T-cell (primary cell): ENCODE measurements around the gene SNRNP35. TPM values are rescaled to one million over a fixed set of nuclear protein-coding genes. Genes with fewer than 3 reads are reported as not detected.
"Not testable (repeated sequence)": the region's sequence is repeated elsewhere in the genome, so short reads cannot be mapped to it uniquely, and the experiment has no call there.

Source experiments
- ATAC-seq, 4 experiments: fragments of 200-7000 bp in 3 of 4; fragments of 150-1000 bp in 1 of 4; cut with Tn5 transposase; replicated peaks in 1 of 4; 1 replicate in 3 of 4; 2 replicates in 1 of 4; pipeline ENCODE4 v1.10.0; 2021; ENCODE audit warnings: moderate library complexity in 3 of 4, mild to moderate bottlenecking in 2 of 4, moderate number of reproducible peaks in 1 of 4
- CTCF ChIA-PET, 2 donors: fragments of 300-600 bp; sonication (Branson Sonifier 250); formaldehyde crosslinking; loops; one replicate each; lab custom pipeline; 2022; ENCODE audit warnings: antibody characterized with exemption in 2 of 2; lab: Charles Lee
- POLR2A ChIA-PET, 2 donors: fragments of 300-600 bp; sonication (Branson Sonifier 250); formaldehyde crosslinking; loops; one replicate each; lab custom pipeline; 2022; ENCODE audit warnings: antibody characterized with exemption in 2 of 2; lab: Charles Lee
- DNase-seq, 35 experiments: peaks; one replicate each; pipeline versions ENCODE4 v3.0.0 to v3.0.0-alpha.2; 2013 to 2023
- H3K27ac ChIP-seq: one replicate; pipeline ENCODE4 v1.5.1; 2013; ENCODE audit warnings: low read length
- H3K27me3 ChIP-seq, 2 experiments: replicated peaks in 1 of 2; 1 replicate in 1 of 2; 2 replicates in 1 of 2; pipeline versions ENCODE4 v1.6.1 to v1.7.0; 2013; ENCODE audit warnings: low read length in 1 of 2, mixed read lengths in 1 of 2; ENCODE audit not compliant: control insufficient read depth in 2 of 2, insufficient read depth in 2 of 2; ENCODE audit errors: extremely low read depth in 1 of 2
- H3K36me3 ChIP-seq, 2 donors: 1 replicate in 1 of 2; 2 replicates in 1 of 2; pipeline versions ENCODE4 v1.6.1 to v1.7.0; 2013; ENCODE audit warnings: low read length in 1 of 2; ENCODE audit not compliant: control insufficient read depth in 2 of 2, insufficient read depth in 1 of 2; ENCODE audit errors: extremely low read depth in 1 of 2
- H3K4me1 ChIP-seq, 2 experiments: 1 replicate in 1 of 2; 2 replicates in 1 of 2; pipeline versions ENCODE4 v1.6.1 to v1.7.0; 2013; ENCODE audit warnings: low read length in 2 of 2, mixed read lengths in 1 of 2; ENCODE audit not compliant: insufficient read depth in 2 of 2, control insufficient read depth in 1 of 2; ENCODE audit errors: extremely low read depth in 1 of 2
- H3K4me3 ChIP-seq, 2 donors: 1 replicate in 1 of 2; 2 replicates in 1 of 2; pipeline versions ENCODE4 v1.5.1 to v1.7.0; 2013; ENCODE audit warnings: mild to moderate bottlenecking in 2 of 2, low read length in 1 of 2, moderate library complexity in 1 of 2; ENCODE audit not compliant: control insufficient read depth in 1 of 2; ENCODE audit errors: extremely low read depth in 1 of 2
- H3K9me3 ChIP-seq: 2 replicates; pipeline ENCODE4 v1.7.0; 2013
- H3K27ac Mint-ChIP-seq, 2 donors: one replicate each; pipeline ENCODE4 v1.8.0; 2020 to 2021; ENCODE audit warnings: mild to moderate bottlenecking in 2 of 2, mixed read lengths in 2 of 2
- H3K27me3 Mint-ChIP-seq, 2 donors: one replicate each; pipeline ENCODE4 v1.8.0; 2021 to 2022; ENCODE audit warnings: mixed read lengths in 2 of 2
- H3K36me3 Mint-ChIP-seq: one replicate; pipeline ENCODE4 v1.8.0; 2021; ENCODE audit warnings: mixed read lengths
- H3K4me1 Mint-ChIP-seq, 3 donors: one replicate each; pipeline ENCODE4 v1.8.0; 2020 to 2022; ENCODE audit warnings: mixed read lengths in 3 of 3, mild to moderate bottlenecking in 1 of 3
- H3K4me3 Mint-ChIP-seq, 3 donors: one replicate each; pipeline ENCODE4 v1.8.0; 2020 to 2022; ENCODE audit warnings: mild to moderate bottlenecking in 3 of 3, mixed read lengths in 3 of 3, moderate library complexity in 3 of 3
- H3K9me3 Mint-ChIP-seq, 3 donors: one replicate each; pipeline ENCODE4 v1.8.0; 2020 to 2022; ENCODE audit warnings: mixed read lengths in 3 of 3
- WGBS: methylation state at CpG from one replicate; pipeline ENCODE4 v1.1.5; 2013; ENCODE audit warnings: missing lambda C conversion rate; ENCODE audit not compliant: insufficient coverage; 5-methylcytosine and 5-hydroxymethylcytosine counted together
- total RNA-seq, 35 experiments: library from RNA in 6 of 35; stranded (reverse) in 6 of 35; fragments of 120-200 nt in 1 of 35; gene quantifications; one replicate each; pipeline versions ENCODE4 v1.2.1 to v1.2.4 and lab custom pipeline; 2013 to 2026

Gene SNRNP35
- total RNA-seq, 5 donors from 2014 or later (not counting 1 experiment from before 2014, with no cell fraction given), result 32.6 to 46.1 (median 43.2) TPM

DNA sequence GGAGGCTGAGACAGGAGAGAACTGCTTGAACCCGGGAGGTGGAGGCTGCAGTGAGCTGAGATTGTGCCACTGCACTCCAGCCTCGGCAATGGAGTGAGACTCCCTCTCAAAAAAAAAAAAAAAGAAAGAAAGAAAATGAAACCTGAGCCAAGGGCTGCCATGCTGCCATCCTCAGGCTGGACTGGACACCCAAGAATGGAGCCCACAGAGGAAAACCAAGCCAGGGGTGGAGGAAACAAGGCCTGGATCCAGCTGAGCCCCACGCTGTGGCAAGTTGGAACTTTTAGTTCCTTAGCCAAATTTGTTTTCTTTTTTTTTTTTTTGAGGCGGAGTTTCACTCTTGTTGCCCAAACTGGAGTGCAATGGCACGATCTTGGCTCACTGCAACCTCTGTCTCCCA, 23.3 kb downstream of the SNRNP35 start:
- H3K27me3 Mint-ChIP-seq, DNase-seq, ATAC-seq, H3K4me3 ChIP-seq, H3K27ac Mint-ChIP-seq, H3K27ac ChIP-seq, H3K9me3 Mint-ChIP-seq, H3K36me3 Mint-ChIP-seq, H3K36me3 ChIP-seq, POLR2A ChIA-PET, H3K9me3 ChIP-seq, CTCF ChIA-PET, H3K27me3 ChIP-seq, H3K4me3 Mint-ChIP-seq: not testable (repeated sequence)
- H3K4me1 Mint-ChIP-seq, result peaks cover 38 to 52% (median 43%) of the 10 kb centered on the region in 3 donors
- H3K4me1 ChIP-seq, result peaks cover 7 to 22% of the 10 kb centered on the region in 2 experiments
- 89% methylated on average over 3 of the region's 5 CpGs for WGBS

DNA sequence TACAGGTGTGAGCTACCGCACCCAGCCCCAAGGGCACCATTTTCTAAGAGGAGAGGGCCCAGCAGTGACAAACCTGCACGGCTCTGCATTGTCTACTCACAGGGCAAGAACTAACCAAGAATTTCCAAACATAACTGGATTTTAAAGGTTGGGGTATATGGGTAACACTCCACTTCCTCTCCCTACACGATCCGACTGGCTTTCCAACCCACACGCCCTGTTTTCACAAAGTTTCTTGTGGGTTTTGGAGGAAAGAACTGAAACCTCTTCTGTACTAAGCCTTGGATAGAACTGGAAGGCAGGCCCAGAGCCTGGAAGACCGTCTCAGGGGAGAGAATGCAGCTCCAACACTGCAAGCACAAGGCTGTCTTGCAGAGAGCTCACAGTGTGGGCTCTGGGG, 24.9 kb downstream of the SNRNP35 start:
- H3K27me3 ChIP-seq, result no peaks in the 10 kb centered on the region
- DNase-seq (no peak), ATAC-seq (no peak)
- H3K27ac Mint-ChIP-seq, result peak overlapping the region; percentile 57 to 86
- H3K4me3 Mint-ChIP-seq, result no peak overlapping the region
- no peak overlapping the region for H3K27ac ChIP-seq
- no peaks in the 10 kb centered on the region for H3K9me3 ChIP-seq
- no peak overlapping the region for H3K4me3 ChIP-seq
- no peaks in the 10 kb centered on the region for H3K36me3 Mint-ChIP-seq
- H3K4me1 Mint-ChIP-seq, result peaks cover 27 to 40% (median 35%) of the 10 kb centered on the region in 3 donors
- H3K36me3 ChIP-seq, result no peaks in the 10 kb centered on the region
- no peaks in the 10 kb centered on the region for H3K27me3 Mint-ChIP-seq
- ChIA-PET CTCF (interaction anchor here in 1 of 2 donors (0.5 kb wide), 1 partner anchor 120 kb away, joined by 3 read pairs; no protein-coding TSS in a partner anchor), POLR2A (interaction anchor here in 1 of 2 donors (0.7 kb wide), 1 partner anchor 15 kb away, joined by 3 read pairs; no protein-coding TSS in a partner anchor)
- 86% methylated on average over 1 of the region's 6 CpGs for WGBS
- H3K9me3 Mint-ChIP-seq, result no peaks in the 10 kb centered on the region
- H3K4me1 ChIP-seq, result peaks cover 7 to 22% of the 10 kb centered on the region in 2 experiments

DNA sequence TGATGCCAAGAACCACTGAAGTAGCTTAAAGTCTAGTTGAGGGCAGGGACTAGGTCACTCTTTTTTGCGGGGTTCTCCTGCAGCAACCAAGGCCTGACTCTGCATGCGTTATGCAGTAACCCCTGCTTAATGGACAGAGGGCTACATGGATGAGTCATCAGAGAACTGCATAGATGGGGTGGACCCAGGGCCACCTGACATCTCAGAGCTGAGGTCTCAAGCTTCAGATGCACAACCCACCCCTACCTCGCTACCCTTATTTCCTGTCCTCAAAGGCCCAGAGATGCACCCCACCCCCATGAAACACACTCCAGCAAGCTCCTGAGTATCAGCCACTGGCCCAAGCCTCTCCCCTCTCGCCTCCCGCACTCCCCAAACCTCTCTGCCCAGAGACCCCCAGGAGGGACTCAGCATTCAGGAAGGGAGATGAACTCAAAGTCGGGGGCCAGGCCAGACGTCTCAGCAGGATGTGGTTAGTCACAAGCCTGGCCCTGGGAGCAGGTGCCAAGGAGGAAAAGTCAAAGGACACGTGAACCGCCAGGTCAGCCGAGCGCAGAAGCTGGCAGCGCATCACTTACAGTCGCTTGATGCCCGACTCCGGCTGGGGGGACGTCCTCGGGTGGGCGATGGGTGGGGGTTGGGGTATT, 25.8 kb downstream of the SNRNP35 start:
- Mint-ChIP-seq H3K4me3 (peak overlapping the region in 2 of 3 donors; percentile 17 to 60), H3K36me3 (no peaks in the 10 kb centered on the region), H3K9me3 (no peaks in the 10 kb centered on the region), H3K27ac (peak overlapping the region; percentile 57 to 86), H3K4me1 (peaks cover 27 to 38% (median 35%) of the 10 kb centered on the region in 3 donors), H3K27me3 (no peaks in the 10 kb centered on the region)
- Histone ChIP-seq H3K27me3 (peaks cover 0 to 3% of the 10 kb centered on the region in 2 experiments), H3K4me3 (no peak overlapping the region), H3K9me3 (no peaks in the 10 kb centered on the region), H3K36me3 (no peaks in the 10 kb centered on the region), H3K4me1 (peaks cover 7 to 19% of the 10 kb centered on the region in 2 experiments), H3K27ac (no peak overlapping the region)
- ChIA-PET CTCF (interaction anchor here in 1 of 2 donors (0.5 kb wide), 1 partner anchor 121 kb away, joined by 3 read pairs; no protein-coding TSS in a partner anchor), POLR2A (no interaction called here)
- ATAC-seq, result peak in 3 of 4 experiments; percentile 32 to 70 (median 63)
- 32% methylated on average over 18 of the region's 18 CpGs for WGBS
- peak in 7 of 35 experiments; percentile 2 to 22 (median 7) for DNase-seq

DNA sequence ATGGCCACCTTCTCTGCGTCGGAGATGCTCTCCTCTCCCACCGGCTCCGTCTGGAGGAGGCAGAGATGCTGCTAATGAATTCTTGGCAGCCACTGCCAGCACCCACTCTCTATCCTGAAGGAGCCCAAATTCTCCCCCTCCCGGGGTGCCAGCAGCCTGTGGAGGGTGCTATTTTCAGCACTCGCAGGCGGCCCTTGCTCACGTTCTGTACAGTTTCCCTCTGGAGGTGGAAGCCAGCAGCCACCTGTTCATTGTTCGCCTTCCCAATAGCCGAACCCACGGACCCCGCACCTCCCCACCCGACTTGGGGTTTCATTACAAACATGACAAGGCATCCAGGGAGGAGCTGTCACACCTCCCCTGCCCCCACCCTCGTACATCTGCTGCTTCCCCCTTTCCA, 27.8 kb downstream of the SNRNP35 start:
- H3K36me3 ChIP-seq, result no peaks in the 10 kb centered on the region
- POLR2A ChIA-PET, result no interaction called here
- ATAC-seq (no peak), DNase-seq (no peak)
- H3K36me3 Mint-ChIP-seq, result no peaks in the 10 kb centered on the region
- H3K27ac Mint-ChIP-seq, result no peak overlapping the region
- no peak overlapping the region for H3K27ac ChIP-seq
- no peaks in the 10 kb centered on the region for H3K27me3 Mint-ChIP-seq
- H3K9me3 Mint-ChIP-seq, result no peaks in the 10 kb centered on the region
- H3K4me1 ChIP-seq, result peaks cover 7 to 17% of the 10 kb centered on the region in 2 experiments
- no peak overlapping the region for H3K4me3 Mint-ChIP-seq
- CTCF ChIA-PET, result no interaction called here
- H3K4me1 Mint-ChIP-seq, result peaks cover 20 to 28% (median 27%) of the 10 kb centered on the region in 3 donors
- no peak overlapping the region for H3K4me3 ChIP-seq
- H3K27me3 ChIP-seq, result peaks cover 0 to 3% of the 10 kb centered on the region in 2 experiments
- WGBS, result 87% methylated on average over 12 of the region's 14 CpGs
- no peaks in the 10 kb centered on the region for H3K9me3 ChIP-seq

DNA sequence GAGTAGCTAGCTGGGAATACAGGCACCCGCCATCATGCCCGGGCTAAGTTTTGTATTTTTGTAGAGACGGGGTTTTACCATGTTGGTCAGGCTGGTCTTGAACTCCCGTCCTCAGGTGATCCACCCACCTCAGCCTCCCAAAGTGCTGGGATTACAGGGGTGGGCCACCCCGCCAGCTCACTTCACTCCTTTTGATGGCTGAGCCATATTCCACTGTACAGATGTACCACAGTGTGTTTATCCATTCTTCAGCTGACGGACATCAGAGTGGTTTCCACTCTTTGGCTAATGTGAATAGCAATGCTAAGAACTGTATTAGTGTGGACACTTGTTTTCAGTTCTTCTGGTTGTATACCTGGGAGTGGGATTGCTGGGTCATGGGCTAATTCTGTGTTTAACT, 29.5 kb downstream of the SNRNP35 start:
- DNase-seq (no peak), ATAC-seq (no peak)
- H3K4me3 ChIP-seq, result no peak overlapping the region
- no peak overlapping the region for H3K27ac ChIP-seq
- Mint-ChIP-seq H3K4me1 (peaks cover 17 to 27% (median 25%) of the 10 kb centered on the region in 3 donors), H3K9me3 (no peaks in the 10 kb centered on the region), H3K4me3 (no peak overlapping the region), H3K27ac (no peak overlapping the region), H3K36me3 (no peaks in the 10 kb centered on the region), H3K27me3 (no peaks in the 10 kb centered on the region)
- 100% methylated on average over 1 of the region's 6 CpGs for WGBS
- no peaks in the 10 kb centered on the region for H3K9me3 ChIP-seq
- peaks cover 7 to 17% of the 10 kb centered on the region in 2 experiments for H3K4me1 ChIP-seq
- CTCF ChIA-PET, result no interaction called here
- POLR2A ChIA-PET, result no interaction called here
- peaks cover 0 to 3% of the 10 kb centered on the region in 2 experiments for H3K27me3 ChIP-seq
- H3K36me3 ChIP-seq, result no peaks in the 10 kb centered on the region

DNA sequence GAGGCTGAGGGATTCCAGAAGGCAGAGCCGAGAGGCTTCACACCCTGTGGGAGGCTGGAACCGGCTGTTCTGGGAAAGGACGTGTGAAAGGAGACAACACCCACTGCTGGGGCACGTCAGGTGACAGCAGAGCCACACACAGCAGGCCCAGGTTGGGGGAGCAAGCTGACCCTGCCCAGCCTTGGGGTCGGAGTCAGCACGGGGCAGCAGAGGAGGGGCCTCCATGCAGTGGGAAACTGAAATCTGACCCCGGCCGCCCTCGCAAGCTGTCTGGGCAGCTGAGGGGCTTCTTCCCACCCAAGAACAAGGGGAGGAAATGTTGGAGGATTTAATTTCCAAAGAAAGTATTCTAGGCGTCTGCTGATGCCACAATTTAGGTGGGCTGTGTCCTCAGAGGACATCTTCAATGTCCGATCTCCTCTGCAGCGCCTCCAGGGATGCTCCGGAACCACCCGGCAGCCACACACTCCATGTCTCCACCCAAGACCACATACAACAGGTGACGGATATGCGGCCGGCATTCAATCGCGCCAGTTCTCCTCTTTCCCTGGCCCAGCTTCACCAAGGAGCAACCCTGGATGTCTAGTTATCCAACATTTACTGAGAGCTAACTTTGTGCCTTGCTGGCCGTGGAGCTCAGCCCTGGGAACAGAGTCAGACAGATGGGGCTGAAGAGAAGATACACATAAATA, 30.7 kb downstream of the SNRNP35 start:
- 94% methylated on average over 18 of the region's 20 CpGs for WGBS

More for the DNA sequence above, 30.7 kb downstream of the SNRNP35 start:
- no peaks in the 10 kb centered on the region for H3K27me3 Mint-ChIP-seq
- H3K27me3 ChIP-seq, result peaks cover 0 to 3% of the 10 kb centered on the region in 2 experiments
- ChIA-PET POLR2A (interaction anchor here in 1 of 2 donors (0.6 kb wide), 1 partner anchor 56 kb away, joined by 3 read pairs; no protein-coding TSS in a partner anchor), CTCF (no interaction called here)
- H3K4me1 Mint-ChIP-seq, result peaks cover 15 to 18% (median 18%) of the 10 kb centered on the region in 3 donors
- no peak for DNase-seq
- H3K9me3 Mint-ChIP-seq, result no peaks in the 10 kb centered on the region
- no peak overlapping the region for H3K4me3 ChIP-seq
- no peak overlapping the region for H3K27ac ChIP-seq
- H3K36me3 ChIP-seq, result no peaks in the 10 kb centered on the region
- H3K9me3 ChIP-seq, result no peaks in the 10 kb centered on the region
- peaks cover 4 to 14% of the 10 kb centered on the region in 2 experiments for H3K4me1 ChIP-seq
- H3K4me3 Mint-ChIP-seq, result no peak overlapping the region
- no peak for ATAC-seq
- H3K27ac Mint-ChIP-seq, result no peak overlapping the region
- no peaks in the 10 kb centered on the region for H3K36me3 Mint-ChIP-seq
